HCT116 (cell line): ENCODE results near the gene SGMS1. TPM values are rescaled to one million over a fixed set of nuclear protein-coding genes. Genes with fewer than 3 reads are reported as not detected.
A peak's percentile ranks its signal among the peaks of the same experiment; 100 is the strongest.

Experiments used
- ATAC-seq: fragments of 200-7000 bp; cut with Tn5 transposase; 2 replicates; pipeline ENCODE4 v1.9.1; 2020; ENCODE audit warnings: mild to moderate bottlenecking, moderate library complexity
- BruUV-seq: library from RNA; stranded (reverse); fragments of 400-500 nt; replicated peaks from 2 replicates; lab custom pipeline; 2021; lab: Mats Ljungman, UMichigan
- CTCF ChIA-PET: fragments of 300-600 bp; sonication (Branson Sonifier 250); formaldehyde crosslinking; loops from one replicate; lab custom pipeline; 2021; ENCODE audit warnings: antibody characterized with exemption; lab: Charles Lee
- POLR2A ChIA-PET: fragments of 300-600, 350-600 bp; sonication (Branson Sonifier 250); formaldehyde crosslinking; loops from one replicate; lab custom pipeline; 2021; ENCODE audit warnings: antibody characterized with exemption; lab: Charles Lee
- RAD21 ChIA-PET, 2 experiments: fragments of 300-600 bp; sonication (Branson Sonifier 250); formaldehyde crosslinking; loops; one replicate each; lab custom pipeline; 2023; ENCODE audit warnings: low total read pairs in 2 of 2; ENCODE audit not compliant: uncharacterized antibody in 2 of 2, unreplicated experiment in 2 of 2, low non-redundant PET in 1 of 2; lab: Charles Lee
- DNase-seq: peaks from one replicate; pipeline ENCODE4 v3.0.0-alpha.2; 2010; ENCODE audit warnings: low read depth, low spot score
- H2AFZ ChIP-seq: fragments of 200-600 bp; shearing (Covaris generic), sonication (generic); 2 replicates; pipeline ENCODE4 v1.6.1; 2017; ENCODE audit warnings: low read depth, mixed run types, mixed read lengths, antibody characterized with exemption, low read length; ENCODE audit not compliant: poor library complexity, severe bottlenecking
- H3K27ac ChIP-seq: 2 replicates; pipeline ENCODE4 v1.5.1; 2012; ENCODE audit warnings: low read depth, low read length
- H3K27me3 ChIP-seq: fragments of 200-600 bp; sonication (generic); 2 replicates; pipeline ENCODE4 v1.6.1; 2016; ENCODE audit warnings: mixed run types, low read length, mixed read lengths; ENCODE audit not compliant: insufficient read depth
- H3K36me3 ChIP-seq, 2 experiments: fragments of 200-500 bp in 1 of 2; fragments of 200-600 bp in 1 of 2; sonication (Bioruptor generic) in 1 of 2; sonication (generic) in 1 of 2; 2 replicates each; pipeline versions ENCODE4 v1.5.1 to v1.6.1; 2014 to 2016; ENCODE audit warnings: low read length in 2 of 2, inconsistent platforms in 1 of 2, mixed read lengths in 1 of 2, mixed run types in 1 of 2; ENCODE audit not compliant: insufficient read depth in 2 of 2, control insufficient read depth in 1 of 2
- H3K4me1 ChIP-seq, 2 experiments: fragments of 200-600 bp in 1 of 2; sonication (generic) in 1 of 2; 2 replicates each; pipeline versions ENCODE4 v1.5.1 to v1.6.1; 2012 to 2017; ENCODE audit warnings: low read length in 2 of 2, inconsistent platforms in 1 of 2, mild to moderate bottlenecking in 1 of 2, mixed read lengths in 1 of 2, mixed run types in 1 of 2, moderate library complexity in 1 of 2; ENCODE audit not compliant: insufficient read depth in 2 of 2, control insufficient read depth in 1 of 2
- H3K4me2 ChIP-seq: fragments of 200-600 bp; sonication (generic); 2 replicates; pipeline ENCODE4 v1.6.1; 2017; ENCODE audit warnings: mixed run types, low read length, mixed read lengths
- H3K4me3 ChIP-seq, 2 experiments: fragments of 200-600 bp in 1 of 2; sonication (generic) in 1 of 2; replicated peaks in 1 of 2; 2 replicates each; pipeline ENCODE4 v1.5.1; 2011 to 2016; ENCODE audit warnings: low read length in 2 of 2, control low read depth in 1 of 2, low read depth in 1 of 2, mild to moderate bottlenecking in 1 of 2, mixed read lengths in 1 of 2, mixed run types in 1 of 2
- H3K79me2 ChIP-seq: fragments of 200-600 bp; sonication (generic); 2 replicates; pipeline ENCODE4 v1.6.1; 2017; ENCODE audit warnings: mild to moderate bottlenecking, mixed run types, low read length, moderate library complexity, mixed read lengths; ENCODE audit not compliant: insufficient read depth
- H3K9ac ChIP-seq: fragments of 200-600 bp; sonication (generic); 2 replicates; pipeline ENCODE4 v1.6.1; 2016; ENCODE audit warnings: low read length, mixed read lengths
- H3K9me2 ChIP-seq: fragments of 200-600 bp; sonication (generic), shearing (Covaris generic); 2 replicates; pipeline ENCODE4 v1.6.1; 2017; ENCODE audit warnings: mixed run types, mild to moderate bottlenecking, moderate library complexity; ENCODE audit not compliant: insufficient read depth
- H3K9me3 ChIP-seq, 2 experiments: fragments of 200-500 bp in 1 of 2; fragments of 200-600 bp in 1 of 2; sonication (Bioruptor generic) in 1 of 2; sonication (generic) in 1 of 2; 2 replicates each; pipeline ENCODE4 v1.6.1; 2014 to 2017; ENCODE audit warnings: low read length in 2 of 2, mixed read lengths in 2 of 2, inconsistent platforms in 1 of 2, low read depth in 1 of 2, mild to moderate bottlenecking in 1 of 2, mixed run types in 1 of 2, moderate library complexity in 1 of 2; ENCODE audit not compliant: control insufficient read depth in 1 of 2, insufficient read depth in 1 of 2
- H4K20me1 ChIP-seq: fragments of 200-600 bp; sonication (generic), shearing (Covaris generic); 2 replicates; pipeline ENCODE4 v1.6.1; 2017; ENCODE audit warnings: mixed run types, mild to moderate bottlenecking, moderate library complexity; ENCODE audit not compliant: insufficient read depth
- CBX3 ChIP-seq: IDR thresholded peaks from 2 replicates; pipeline ENCODE4 v1.6.1; 2012; ENCODE audit warnings: low read depth
- CTCF ChIP-seq, 3 experiments: fragments of 200-600 bp in 1 of 3; sonication (generic) in 1 of 3; IDR thresholded peaks in 2 of 3; conservative IDR thresholded peaks in 1 of 3; 2 replicates each; pipeline ENCODE4 v1.5.1; 2012 to 2017; ENCODE audit warnings: low read depth in 2 of 3, low read length in 2 of 3, antibody characterized with exemption in 1 of 3, borderline replicate concordance in 1 of 3, control low read depth in 1 of 3, mild to moderate bottlenecking in 1 of 3, mixed read lengths in 1 of 3, mixed run types in 1 of 3, moderate library complexity in 1 of 3; ENCODE audit not compliant: insufficient read depth in 1 of 3
- EGR1 ChIP-seq: IDR thresholded peaks from 2 replicates; pipeline ENCODE4 v1.6.1; 2012; ENCODE audit warnings: low read depth
- EZH2 ChIP-seq: fragments of 200-600 bp; sonication (generic); IDR thresholded peaks from 2 replicates; pipeline ENCODE4 v1.6.1; 2017; ENCODE audit warnings: antibody characterized with exemption, mixed run types
- EZH2phosphoT487 ChIP-seq: fragments of 200-600 bp; IDR thresholded peaks from 2 replicates; pipeline ENCODE4 v1.6.1; 2018; ENCODE audit warnings: antibody characterized with exemption, borderline replicate concordance
- FOSL1 ChIP-seq: IDR thresholded peaks from 2 replicates; pipeline ENCODE4 v1.6.1; 2012; ENCODE audit warnings: low read depth
- MAX ChIP-seq: IDR thresholded peaks from 2 replicates; pipeline ENCODE4 v1.6.1; 2012
- REST ChIP-seq: IDR thresholded peaks from 2 replicates; pipeline ENCODE4 v1.6.1; 2012; ENCODE audit warnings: low read depth
- SP1 ChIP-seq: IDR thresholded peaks from 2 replicates; pipeline ENCODE4 v1.6.1; 2012; ENCODE audit warnings: low read depth
- SRF ChIP-seq: IDR thresholded peaks from 2 replicates; pipeline ENCODE4 v1.6.1; 2012; ENCODE audit warnings: low read depth
- TCF7L2 ChIP-seq: IDR thresholded peaks from 2 replicates; pipeline ENCODE4 v1.7.0; 2011; ENCODE audit warnings: borderline replicate concordance, inconsistent platforms; ENCODE audit not compliant: insufficient read depth, insufficient read length; ENCODE audit errors: extremely low read depth
- ZFX ChIP-seq: fragments of 450-650 bp; IDR thresholded peaks from 2 replicates; pipeline ENCODE4 v1.6.1; 2017
- intact Hi-C: fragments of 100-400 bp; cut with micrococcal nuclease; formaldehyde crosslinking; loops from 2 replicates; pipeline ENCODE4 v1.10.0; 2022
- total RNA-seq: library from RNA; stranded (reverse); gene quantifications from one replicate; pipeline ENCODE4 v1.2.1, GENCODE V29; 2021; ENCODE audit not compliant: unreplicated experiment

SGMS1 gene
- total RNA-seq, 1 experiment from 2014 or later = 29.1 TPM

GRCh38 chr10:50393784-50394467, 229.8 kb downstream of the SGMS1 start:
- Histone ChIP-seq H3K9me2 (no peaks in the 10 kb centered on the region), H4K20me1 (no peaks in the 10 kb centered on the region), H3K4me2 (peak overlapping the region; percentile 65), H3K36me3 (no peaks in the 10 kb centered on the region), H3K4me1 (peaks cover 25 to 36% of the 10 kb centered on the region in 2 experiments), H3K27ac (no peak overlapping the region), H3K4me3 (peak overlapping the region in 1 of 2 experiments; percentile 25; a peak in 1 of 4 replicates), H3K9me3 (no peaks in the 10 kb centered on the region), H3K9ac (no peak overlapping the region), H3K27me3 (no peaks in the 10 kb centered on the region), H3K79me2 (peaks cover 34% of the 10 kb centered on the region), H2AFZ (no peak overlapping the region)
- ChIA-PET POLR2A (no interaction called here), CTCF (no interaction called here), RAD21 (no interaction called here)
- intact Hi-C loops = no loop called here
- no peak for TF ChIP-seq TCF7L2
- TF ChIP-seq SRF = peak; percentile 63
- no peak for TF ChIP-seq CTCF (IDR thresholded peaks at IDR 0.05 in 2 of 3, conservative IDR thresholded peaks at IDR 0.05 in 1 of 3; ENCODE audit: borderline replicate concordance in 1 of 3, insufficient read depth in 1 of 3, low read depth in 2 of 3, low read length in 2 of 3)
- TF ChIP-seq REST = no peak
- TF ChIP-seq SP1 = no peak
- no peak for TF ChIP-seq MAX
- TF ChIP-seq CBX3 = no peak
- no peak for TF ChIP-seq EZH2
- no peak for TF ChIP-seq EZH2phosphoT487
- no peak for TF ChIP-seq EGR1
- 0 out of 2 replicates have a peak, but pooled peaks have one; percentile 21 for TF ChIP-seq FOSL1
- TF ChIP-seq ZFX = no peak
- BruUV-seq = no TSS peak
- peak; percentile 83 for ATAC-seq
- no peak for DNase-seq
